ENCODE measurements around the gene RHOH. TPM values are rescaled to one million over a fixed set of nuclear protein-coding genes. Genes with fewer than 3 reads are reported as not detected.

RHOH gene
- total RNA-seq, 2 donors from 2014 or later, result 2.9 to 7.9 TPM

DNA sequence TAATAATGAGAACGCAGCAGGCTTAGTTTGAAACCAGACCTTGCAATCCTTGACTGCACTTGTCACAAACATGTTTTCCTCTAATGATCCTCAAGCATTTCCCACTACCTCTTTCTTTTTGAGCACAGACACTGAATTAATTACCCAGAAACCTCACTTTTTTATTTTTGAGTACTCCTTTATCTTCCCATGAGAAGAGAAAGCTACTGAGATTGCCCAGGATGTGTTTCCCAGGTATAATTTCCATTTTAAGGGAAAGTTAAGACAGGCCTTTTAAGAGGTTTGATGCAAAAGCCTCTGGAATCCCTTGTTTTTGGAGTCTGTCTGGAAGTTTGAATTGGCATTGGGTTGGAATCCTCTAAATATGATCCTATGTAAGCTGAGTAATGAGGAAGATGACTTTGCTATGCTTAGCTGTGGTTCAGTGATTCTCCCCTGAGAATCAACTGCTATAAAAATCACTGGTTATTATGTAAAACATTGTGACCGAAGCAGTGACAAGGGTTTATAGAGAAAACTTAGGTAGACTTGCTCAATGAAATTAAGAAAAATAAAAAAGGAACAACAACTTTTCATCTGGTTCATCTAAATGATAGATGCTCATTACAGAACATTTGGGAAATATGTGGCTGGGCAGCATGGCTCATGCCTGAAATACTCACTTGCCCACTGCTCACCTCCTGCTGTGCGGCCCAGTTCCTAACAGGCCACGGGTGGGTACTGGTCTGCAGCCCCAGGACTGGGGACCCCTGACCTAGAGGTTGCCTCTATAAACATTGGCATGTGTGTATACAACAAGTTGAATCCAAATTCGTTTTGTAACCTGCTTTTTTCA lies 10.8 kb upstream of the RHOH start:
- 83 to 86% methylated on average over 5 of the region's 5 CpGs for WGBS, 2 donors

GRCh38 chr4:40186665-40187014 lies 10.2 kb upstream of the RHOH start:
- H3K4me3 ChIP-seq, result no peak overlapping the region
- intact Hi-C loops (cut with DNase I), result no loop called here
- H3K9me3 ChIP-seq, result no peaks in the 10 kb centered on the region
- no peaks in the 10 kb centered on the region for H3K27me3 ChIP-seq
- TF ChIP-seq, protein P1, sequence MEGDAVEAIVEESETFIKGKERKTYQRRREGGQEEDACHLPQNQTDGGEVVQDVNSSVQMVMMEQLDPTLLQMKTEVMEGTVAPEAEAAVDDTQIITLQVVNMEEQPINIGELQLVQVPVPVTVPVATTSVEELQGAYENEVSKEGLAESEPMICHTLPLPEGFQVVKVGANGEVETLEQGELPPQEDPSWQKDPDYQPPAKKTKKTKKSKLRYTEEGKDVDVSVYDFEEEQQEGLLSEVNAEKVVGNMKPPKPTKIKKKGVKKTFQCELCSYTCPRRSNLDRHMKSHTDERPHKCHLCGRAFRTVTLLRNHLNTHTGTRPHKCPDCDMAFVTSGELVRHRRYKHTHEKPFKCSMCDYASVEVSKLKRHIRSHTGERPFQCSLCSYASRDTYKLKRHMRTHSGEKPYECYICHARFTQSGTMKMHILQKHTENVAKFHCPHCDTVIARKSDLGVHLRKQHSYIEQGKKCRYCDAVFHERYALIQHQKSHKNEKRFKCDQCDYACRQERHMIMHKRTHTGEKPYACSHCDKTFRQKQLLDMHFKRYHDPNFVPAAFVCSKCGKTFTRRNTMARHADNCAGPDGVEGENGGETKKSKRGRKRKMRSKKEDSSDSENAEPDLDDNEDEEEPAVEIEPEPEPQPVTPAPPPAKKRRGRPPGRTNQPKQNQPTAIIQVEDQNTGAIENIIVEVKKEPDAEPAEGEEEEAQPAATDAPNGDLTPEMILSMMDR (IDR thresholded peaks at IDR 0.05), result no peak
- TF ChIP-seq POLR2A (IDR thresholded peaks at IDR 0.05), result no peak
- 79 to 90% methylated on average over 1 of the region's 1 CpG for WGBS, 2 donors
- DNase-seq (no peak), ATAC-seq (no peak)
- H3K4me1 ChIP-seq, result peaks cover 7% of the 10 kb centered on the region
- no peak overlapping the region for H3K27ac ChIP-seq
- H3K36me3 ChIP-seq (replicated peaks in 1 of 2; ENCODE audit: insufficient read depth in 1 of 2, low read depth in 2 of 2), result no peaks in the 10 kb centered on the region

More for the DNA sequence above, 10.8 kb upstream of the RHOH start:
- H3K27ac ChIP-seq, result no peak overlapping the region
- DNase-seq (no peak), ATAC-seq (no peak)
- H3K27me3 ChIP-seq, result no peaks in the 10 kb centered on the region
- H3K4me3 ChIP-seq, result no peak overlapping the region
- H3K9me3 ChIP-seq, result no peaks in the 10 kb centered on the region
- H3K4me1 ChIP-seq, result peaks cover 1% of the 10 kb centered on the region
- no peak for TF ChIP-seq POLR2A (IDR thresholded peaks at IDR 0.05)
- TF ChIP-seq, protein P1 (IDR thresholded peaks at IDR 0.05), result no peak
- intact Hi-C loops (cut with DNase I), result no loop called here
- no peaks in the 10 kb centered on the region for H3K36me3 ChIP-seq (replicated peaks in 1 of 2; ENCODE audit: insufficient read depth in 1 of 2, low read depth in 2 of 2)

DNA sequence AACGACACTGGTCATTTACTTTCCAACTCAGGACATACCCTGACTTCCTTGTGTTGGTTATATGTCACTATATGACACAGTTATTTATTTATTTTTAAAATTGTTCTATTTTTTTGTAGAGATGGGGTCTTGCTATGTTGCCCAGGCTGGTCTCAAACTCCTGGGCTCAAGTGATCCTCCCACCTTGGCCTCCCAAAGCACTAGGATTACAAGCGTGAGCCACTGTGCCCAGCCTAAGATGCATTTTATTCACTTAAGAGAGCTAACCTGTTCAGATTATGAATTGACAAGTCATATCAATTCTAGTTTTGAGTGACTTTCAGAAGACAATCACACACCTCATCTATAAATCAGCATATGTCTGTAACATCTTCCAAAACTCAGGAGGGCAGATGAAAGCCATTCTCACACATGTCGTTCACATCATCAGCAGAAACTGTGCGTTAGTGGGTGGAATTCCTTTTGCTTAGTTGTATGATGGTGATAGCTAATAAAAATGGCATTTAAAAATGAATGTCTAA lies 9.4 kb upstream of the RHOH start:
- intact Hi-C loops (cut with DNase I), result no loop called here
- no peaks in the 10 kb centered on the region for H3K36me3 ChIP-seq (replicated peaks in 1 of 2; ENCODE audit: insufficient read depth in 1 of 2, low read depth in 2 of 2)
- DNase-seq (no peak), ATAC-seq (no peak)
- H3K4me1 ChIP-seq, result peaks cover 9% of the 10 kb centered on the region
- H3K27ac ChIP-seq, result no peak overlapping the region
- TF ChIP-seq, protein P1 (IDR thresholded peaks at IDR 0.05), result no peak
- TF ChIP-seq POLR2A (IDR thresholded peaks at IDR 0.05), result no peak
- WGBS, 2 donors, result 83 to 94% methylated on average over 4 of the region's 4 CpGs
- no peaks in the 10 kb centered on the region for H3K27me3 ChIP-seq
- H3K4me3 ChIP-seq, result no peak overlapping the region
- H3K9me3 ChIP-seq, result no peaks in the 10 kb centered on the region

DNA sequence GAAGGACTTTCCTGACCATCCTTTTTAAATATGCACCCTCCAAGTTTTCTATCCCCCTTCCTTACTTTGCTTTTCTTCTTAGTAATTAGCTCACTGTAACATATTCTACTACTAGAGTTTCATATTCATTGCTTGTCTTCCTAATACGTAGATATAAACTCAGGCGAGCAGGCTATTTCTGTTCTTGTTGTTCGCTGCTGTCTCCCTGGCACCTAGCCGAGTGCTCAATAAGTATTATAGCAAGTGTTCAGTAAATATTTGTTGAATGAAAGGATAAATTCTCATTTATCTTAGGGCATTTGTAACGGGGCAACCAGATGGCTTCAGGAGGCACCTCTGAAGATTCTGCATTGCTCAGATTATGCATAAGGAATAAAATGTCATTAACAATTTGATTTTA lies 6.8 kb upstream of the RHOH start:
- Histone ChIP-seq H3K27me3 (no peaks in the 10 kb centered on the region), H3K36me3 (replicated peaks in 1 of 2; ENCODE audit: insufficient read depth in 1 of 2, low read depth in 2 of 2) (no peaks in the 10 kb centered on the region), H3K9me3 (no peaks in the 10 kb centered on the region), H3K4me3 (no peak overlapping the region), H3K4me1 (peaks cover 9% of the 10 kb centered on the region), H3K27ac (no peak overlapping the region)
- intact Hi-C loops (cut with DNase I), result no loop called here
- ATAC-seq (no peak), DNase-seq (peak; percentile 19 to 63 (median 63))
- 30 to 35% methylated on average over 5 of the region's 5 CpGs for WGBS, 2 donors
- TF ChIP-seq, protein P1 (IDR thresholded peaks at IDR 0.05), result no peak
- TF ChIP-seq POLR2A (IDR thresholded peaks at IDR 0.05), result no peak

DNA sequence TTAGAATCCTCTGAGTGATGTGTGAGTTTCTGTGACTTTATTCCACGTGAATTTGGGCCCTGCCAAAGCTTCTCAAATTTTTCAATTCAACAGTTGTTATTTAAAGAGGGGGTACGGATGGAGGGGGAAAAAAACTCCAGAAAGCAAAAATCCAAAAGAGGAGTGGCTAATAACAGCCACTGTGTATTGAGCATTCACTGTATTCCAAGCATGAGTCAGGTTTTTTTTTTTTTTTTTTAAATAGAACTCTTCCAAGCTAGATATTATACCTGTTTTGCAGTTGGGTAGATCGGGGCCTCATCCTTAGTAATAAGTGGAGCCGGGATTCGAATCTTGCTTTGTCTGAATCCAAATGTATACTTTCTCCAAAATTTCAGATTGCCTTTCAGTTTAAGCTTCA lies 6.4 kb upstream of the RHOH start:
- Histone ChIP-seq H3K4me3 (no peak overlapping the region), H3K27me3 (no peaks in the 10 kb centered on the region), H3K36me3 (replicated peaks in 1 of 2; ENCODE audit: insufficient read depth in 1 of 2, low read depth in 2 of 2) (no peaks in the 10 kb centered on the region), H3K4me1 (peaks cover 9% of the 10 kb centered on the region), H3K9me3 (no peaks in the 10 kb centered on the region), H3K27ac (no peak overlapping the region)
- DNase-seq (no peak), ATAC-seq (no peak)
- no peak for TF ChIP-seq POLR2A (IDR thresholded peaks at IDR 0.05)
- TF ChIP-seq, protein P1 (IDR thresholded peaks at IDR 0.05), result no peak
- intact Hi-C loops (cut with DNase I), result no loop called here
- 74 to 89% methylated on average over 5 of the region's 5 CpGs for WGBS, 2 donors
